HepG2 (cell line): ENCODE results near the gene HAO2. TPM values are rescaled to one million over a fixed set of nuclear protein-coding genes. Genes with fewer than 3 reads are reported as not detected.

Source experiments
- ATAC-seq: fragments of 200-7000 bp; cut with Tn5 transposase; 3 replicates; pipeline ENCODE4 v1.9.1; 2020; ENCODE audit warnings: mild to moderate bottlenecking, moderate library complexity
- BruUV-seq: library from RNA; stranded (reverse); fragments of 400-500 nt; replicated peaks from 2 replicates; lab custom pipeline; 2021; lab: Mats Ljungman, UMichigan
- CTCF ChIA-PET: fragments of 300-600 bp; formaldehyde crosslinking; extraction: SDS; loops from one replicate; lab custom pipeline; 2021; ENCODE audit warnings: low total read pairs, inconsistent platforms, low intra/inter-chr PET ratio; lab: Yijun Ruan, JAX
- POLR2A ChIA-PET: fragments of 350-600 bp; sonication (Branson Sonifier 250); formaldehyde crosslinking; loops from one replicate; lab custom pipeline; 2020; ENCODE audit warnings: antibody characterized with exemption, inconsistent platforms; lab: Yijun Ruan, JAX
- DNase-seq: peaks from one replicate; pipeline ENCODE4 v3.0.0-alpha.2; 2015; ENCODE audit warnings: low spot score
- FAIRE-seq: peaks from 3 replicates; lab custom pipeline; 2011; peaks lifted over from hg19 to GRCh38; lab: Jason Lieb, UNC
- H2AFZ ChIP-seq: one replicate; pipeline ENCODE4 v1.6.1; 2011; ENCODE audit warnings: low read length, inconsistent platforms
- H3K27ac ChIP-seq: fragments of 300-600 bp; 3 replicates; pipeline ENCODE4 v1.8.0; 2011; ENCODE audit warnings: mixed run types, mild to moderate bottlenecking, mixed read lengths, low read length, inconsistent platforms; ENCODE audit not compliant: insufficient read depth; ENCODE audit errors: extremely low read length
- H3K27me3 ChIP-seq, 2 experiments: fragments of 200-600 bp in 1 of 2; 2 replicates in 1 of 2; 3 replicates in 1 of 2; pipeline versions ENCODE4 v1.6.0 to v1.8.0; 2011; ENCODE audit warnings: low read length in 2 of 2, mild to moderate bottlenecking in 2 of 2, moderate library complexity in 2 of 2, inconsistent platforms in 1 of 2; ENCODE audit not compliant: insufficient read depth in 2 of 2, control insufficient read depth in 1 of 2
- H3K36me3 ChIP-seq, 2 experiments: fragments of 200-600 bp in 1 of 2; replicated peaks in 1 of 2; 2 replicates in 1 of 2; 3 replicates in 1 of 2; pipeline versions ENCODE4 v1.5.1 to v1.8.0; 2011; ENCODE audit warnings: low read length in 2 of 2, inconsistent platforms in 1 of 2; ENCODE audit not compliant: insufficient read depth in 2 of 2, control insufficient read depth in 1 of 2
- H3K4me1 ChIP-seq: 2 replicates; pipeline ENCODE4 v1.5.1; 2012; ENCODE audit warnings: low read length, inconsistent platforms; ENCODE audit not compliant: insufficient read depth
- H3K4me2 ChIP-seq: 2 replicates; pipeline ENCODE4 v1.6.0; 2011; ENCODE audit warnings: low read depth, low read length, inconsistent platforms
- H3K4me3 ChIP-seq, 3 experiments: fragments of 200-600 bp in 1 of 3; sonication (generic), shearing (Covaris generic) in 1 of 3; replicated peaks in 1 of 3; 2 replicates each; pipeline ENCODE4 v1.5.1; 2011 to 2016; ENCODE audit warnings: low read length in 3 of 3, inconsistent platforms in 2 of 3, low read depth in 2 of 3, mild to moderate bottlenecking in 2 of 3, control low read depth in 1 of 3, mixed read lengths in 1 of 3; ENCODE audit not compliant: insufficient read depth in 1 of 3
- H3K79me2 ChIP-seq: one replicate; pipeline ENCODE4 v1.6.1; 2011; ENCODE audit warnings: low read length, inconsistent platforms; ENCODE audit not compliant: insufficient read depth
- H3K9ac ChIP-seq: 2 replicates; pipeline ENCODE4 v1.6.0; 2011; ENCODE audit warnings: mild to moderate bottlenecking, low read depth, low read length, inconsistent platforms; ENCODE audit not compliant: insufficient read depth
- H3K9me3 ChIP-seq: 2 replicates; pipeline ENCODE4 v1.5.1; 2012; ENCODE audit warnings: mild to moderate bottlenecking, low read length
- H4K20me1 ChIP-seq: 2 replicates; pipeline ENCODE4 v1.6.0; 2011; ENCODE audit warnings: inconsistent platforms, mild to moderate bottlenecking, low read length, moderate library complexity; ENCODE audit not compliant: insufficient read depth
- AKAP8 ChIP-seq: sonication (generic); formaldehyde crosslinking; IDR thresholded peaks from 2 replicates; pipeline ENCODE4 v1.5.1; 2020; ENCODE audit warnings: mild to moderate bottlenecking, missing genetic modification reagents
- RARA ChIP-seq: IDR thresholded peaks from 2 replicates; pipeline ENCODE4 v1.6.1; 2016; ENCODE audit warnings: missing genetic modification reagents, missing compliant biosample characterization
- SP4 ChIP-seq: sonication (generic); formaldehyde crosslinking; IDR thresholded peaks from 2 replicates; pipeline ENCODE4 v1.8.1; 2023; ENCODE audit warnings: mild to moderate bottlenecking, missing genetic modification reagents
- TMF1 ChIP-seq: sonication (generic); formaldehyde crosslinking; IDR thresholded peaks from 2 replicates; pipeline ENCODE4 v1.8.1; 2022; ENCODE audit warnings: low read depth, missing genetic modification reagents
- UBTF ChIP-seq: sonication (generic); formaldehyde crosslinking; IDR thresholded peaks from 2 replicates; pipeline ENCODE4 v1.4.0; 2020; ENCODE audit warnings: mild to moderate bottlenecking, missing genetic modification reagents
- ZBTB25 ChIP-seq: IDR thresholded peaks from 2 replicates; pipeline ENCODE4 v1.6.1; 2018; ENCODE audit warnings: missing genetic modification reagents
- ZSCAN25 ChIP-seq: sonication (generic); formaldehyde crosslinking; IDR thresholded peaks from 2 replicates; pipeline ENCODE4 v1.8.0; 2022; ENCODE audit warnings: mild to moderate bottlenecking, missing genetic modification reagents
- WGBS: methylation state at CpG from one replicate; pipeline ENCODE4 v1.1.6; 2017; ENCODE audit warnings: low lambda C conversion rate; 5-methylcytosine and 5-hydroxymethylcytosine counted together
- in situ Hi-C: cut with HindIII; loops from 2 replicates; pipeline ENCODE4 v1.10.0; 2017; ENCODE audit warnings: low pct_unique_long_range_greater_than_20kb; ENCODE audit not compliant: extremely low pct_ligation_motif_present
- intact Hi-C: fragments of 100-400 bp; cut with micrococcal nuclease; formaldehyde crosslinking; loops from one replicate; pipeline ENCODE4 v1.10.0; 2022; ENCODE audit not compliant: unreplicated experiment
- polyA plus RNA-seq, 8 experiments: library from polyadenylated mRNA; depleted of rRNA in 3 of 8; stranded (reverse) in 7 of 8; unstranded in 1 of 8; fragments of >200 nt; fragmentation: Illumina TruSeq in 4 of 8; extraction: Trizol in 4 of 8; gene quantifications; 2 replicates each; pipeline versions ENCODE4 v1.2.1 to v1.2.3, GENCODE V29; 2011 to 2016; ENCODE audit warnings: low read depth in 4 of 8, missing spikeins in 1 of 8, mixed read lengths in 1 of 8; ENCODE audit not compliant: insufficient read depth in 1 of 8
- total RNA-seq, 5 experiments: library from RNA; depleted of rRNA; stranded (reverse); fragments of >200 nt; fragmentation: Illumina TruSeq; extraction: Trizol; gene quantifications; 2 replicates each; pipeline ENCODE4 v1.2.3, GENCODE V29; 2016; ENCODE audit warnings: low read depth in 1 of 5

HAO2 gene
- total and polyA plus RNA-seq, 2 of the 13 experiments (the other 11 are each of a cell fraction or from before 2014, with no cell fraction given): 0.05 to 0.09 TPM

- Histone ChIP-seq H3K79me2 (no peaks in the 10 kb centered on the region), H3K9me3 (no peaks in the 10 kb centered on the region), H3K9ac (no peak overlapping the region), H3K27me3 (peaks cover 0 to 8% of the 10 kb centered on the region in 2 experiments; a peak in 3 of 5 replicates), H4K20me1 (no peaks in the 10 kb centered on the region), H3K27ac (no peak overlapping the region), H3K36me3 (no peaks in the 10 kb centered on the region), H2AFZ (no peak overlapping the region), H3K4me3 (no peak overlapping the region), H3K4me1 (no peaks in the 10 kb centered on the region), H3K4me2 (no peak overlapping the region)
- FAIRE-seq (no peak), DNase-seq (no peak), ATAC-seq (no peak)
- TF ChIP-seq ZSCAN25 (CRISPR knock-in tag) (no peak), ZBTB25 (CRISPR knock-in tag) (no peak), UBTF (CRISPR knock-in tag) (no peak), AKAP8 (CRISPR knock-in tag) (no peak), RARA (CRISPR knock-in tag) (no peak), SP4 (CRISPR knock-in tag) (no peak), TMF1 (CRISPR knock-in tag) (no peak)
- ChIA-PET POLR2A (no interaction called here), CTCF (no interaction called here)
- no TSS peak for BruUV-seq
- in situ Hi-C loops: no loop called here
- WGBS: 0% methylated on average over 2 of the region's 3 CpGs
- intact Hi-C loops: no loop called here
These were observed 63.3 kb downstream of the HAO2 start for GRCh38 chr1:119431836-119432235.
